ENCODE measurements around the gene ZSWIM6. TPM values are rescaled to one million over a fixed set of nuclear protein-coding genes. Genes with fewer than 3 reads are reported as not detected.

The ZSWIM6 gene
- total RNA-seq, 4 donors from 2014 or later: 7.8 to 25.5 (median 21.0) TPM

GRCh38 chr5:61350535-61350934 lies 18.5 kb downstream of the ZSWIM6 start:
- Histone ChIP-seq H3K27ac (no peak overlapping the region), H3K4me3 (no peak overlapping the region), H3K36me3 (no peaks in the 10 kb centered on the region), H3K4me1 (peaks cover 18 to 73% (median 29%) of the 10 kb centered on the region in 4 donors), H3K9me3 (no peaks in the 10 kb centered on the region), H3K27me3 (no peaks in the 10 kb centered on the region)
- in situ Hi-C loops (cut with MboI; ENCODE audit: low pct_ligation_motif_present in 1 of 4, low pct_unique_long_range_greater_than_20kb in 1 of 4, low sequenced_read_pairs in 3 of 4) (no loop called here), intact Hi-C loops (cut with DNase I; ENCODE audit: low total_unique reads) (no loop called here)
- no peak for TF ChIP-seq POLR2A (IDR thresholded peaks at IDR 0.05)
- no peak for TF ChIP-seq CTCF (IDR thresholded peaks at IDR 0.05)
- no peak for TF ChIP-seq POLR2AphosphoS5 (IDR thresholded peaks at IDR 0.05)
- no peak for TF ChIP-seq EP300 (IDR thresholded peaks at IDR 0.05; ENCODE audit: low read depth)
- DNase-seq: no peak
- WGBS, 2 donors (ENCODE audit: low coverage in 1 of 2): 69 to 76% methylated on average over 4 of the region's 4 CpGs

- no peaks in the 10 kb centered on the region for H3K9me3 ChIP-seq
- H3K27ac ChIP-seq: no peak overlapping the region
- no peaks in the 10 kb centered on the region for H3K27me3 ChIP-seq
- H3K4me3 ChIP-seq: no peak overlapping the region
- TF ChIP-seq POLR2AphosphoS5 (IDR thresholded peaks at IDR 0.05): no peak
- TF ChIP-seq CTCF (IDR thresholded peaks at IDR 0.05): no peak
- TF ChIP-seq EP300 (IDR thresholded peaks at IDR 0.05; ENCODE audit: low read depth): no peak
- no peak for TF ChIP-seq POLR2A (IDR thresholded peaks at IDR 0.05)
- intact Hi-C loops (cut with DNase I; ENCODE audit: low total_unique reads): no loop called here
- no peaks in the 10 kb centered on the region for H3K36me3 ChIP-seq
- no peak for DNase-seq
- peaks cover 18 to 61% (median 27%) of the 10 kb centered on the region in 4 donors for H3K4me1 ChIP-seq
- WGBS, 2 donors (ENCODE audit: low coverage in 1 of 2): 92 to 97% methylated on average over 1 to 2 of the region's 2 CpGs
- in situ Hi-C loops (cut with MboI; ENCODE audit: low pct_ligation_motif_present in 1 of 4, low pct_unique_long_range_greater_than_20kb in 1 of 4, low sequenced_read_pairs in 3 of 4): no loop called here
These were observed 19.7 kb downstream of the ZSWIM6 start for GRCh38 chr5:61351733-61352132.

- Histone ChIP-seq H3K4me3 (no peak overlapping the region), H3K36me3 (no peaks in the 10 kb centered on the region), H3K27me3 (no peaks in the 10 kb centered on the region), H3K4me1 (peaks cover 18 to 58% (median 27%) of the 10 kb centered on the region in 4 donors), H3K9me3 (peaks cover 0 to 2% of the 10 kb centered on the region in 2 donors), H3K27ac (no peak overlapping the region)
- intact Hi-C loops (cut with DNase I; ENCODE audit: low total_unique reads): no loop called here
- in situ Hi-C loops (cut with MboI; ENCODE audit: low pct_ligation_motif_present in 1 of 4, low pct_unique_long_range_greater_than_20kb in 1 of 4, low sequenced_read_pairs in 3 of 4): no loop called here
- TF ChIP-seq POLR2A (IDR thresholded peaks at IDR 0.05) (no peak), POLR2AphosphoS5 (IDR thresholded peaks at IDR 0.05) (no peak), EP300 (IDR thresholded peaks at IDR 0.05; ENCODE audit: low read depth) (no peak), CTCF (IDR thresholded peaks at IDR 0.05) (no peak)
- DNase-seq: no peak
These were observed 20.1 kb downstream of the ZSWIM6 start for GRCh38 chr5:61352180-61352579.

- DNase-seq: no peak
- peaks cover 0 to 7% of the 10 kb centered on the region in 2 donors for H3K9me3 ChIP-seq
- no peaks in the 10 kb centered on the region for H3K27me3 ChIP-seq
- no peak overlapping the region for H3K4me3 ChIP-seq
- in situ Hi-C loops (cut with MboI; ENCODE audit: low pct_ligation_motif_present in 1 of 4, low pct_unique_long_range_greater_than_20kb in 1 of 4, low sequenced_read_pairs in 3 of 4): no loop called here
- peaks cover 18 to 53% (median 27%) of the 10 kb centered on the region in 4 donors for H3K4me1 ChIP-seq
- WGBS, 2 donors (ENCODE audit: low coverage in 1 of 2): 72 to 75% methylated on average over 3 of the region's 3 CpGs
- TF ChIP-seq EP300 (IDR thresholded peaks at IDR 0.05; ENCODE audit: low read depth) (no peak), CTCF (IDR thresholded peaks at IDR 0.05) (no peak), POLR2AphosphoS5 (IDR thresholded peaks at IDR 0.05) (no peak), POLR2A (IDR thresholded peaks at IDR 0.05) (no peak)
- intact Hi-C loops (cut with DNase I; ENCODE audit: low total_unique reads): no loop called here
- no peaks in the 10 kb centered on the region for H3K36me3 ChIP-seq
- H3K27ac ChIP-seq: no peak overlapping the region
These were observed 20.6 kb downstream of the ZSWIM6 start for GRCh38 chr5:61352612-61353156.

Data from transverse colon (tissue), 4 donors.